ENCODE measurements around the gene FER1L5.
A peak's percentile ranks its signal among the peaks of the same experiment; 100 is the strongest.

The FER1L5 gene

GRCh38 chr2:96699621-96700020 lies 57.1 kb downstream of the FER1L5 start:
- DNase-seq: no peak

- no peak for DNase-seq
These were observed 57.5 kb downstream of the FER1L5 start for GRCh38 chr2:96700086-96700485.

- DNase-seq: no peak
These were observed 59.1 kb downstream of the FER1L5 start for GRCh38 chr2:96701636-96702035.

GRCh38 chr2:96702098-96702785 lies 59.7 kb downstream of the FER1L5 start:
- no peak for DNase-seq

- DNase-seq: no peak
These were observed 60.6 kb downstream of the FER1L5 start for GRCh38 chr2:96703021-96703751.

GRCh38 chr2:96710985-96711384 lies 68.4 kb downstream of the FER1L5 start:
- no peak for DNase-seq

- no peak for DNase-seq
These were observed 73.1 kb downstream of the FER1L5 start for GRCh38 chr2:96715658-96716057.

- DNase-seq: no peak
These were observed 73.8 kb downstream of the FER1L5 start for GRCh38 chr2:96716388-96716787.

GRCh38 chr2:96726131-96726530 lies 83.6 kb downstream of the FER1L5 start:
- no peak for DNase-seq

GRCh38 chr2:96727431-96727830 lies 84.9 kb downstream of the FER1L5 start:
- DNase-seq: no peak

GRCh38 chr2:96729748-96730147 lies 87.2 kb downstream of the FER1L5 start:
- DNase-seq: no peak

- DNase-seq: no peak
These were observed 87.6 kb downstream of the FER1L5 start for GRCh38 chr2:96730212-96730611.

GRCh38 chr2:96733931-96734330 lies 91.4 kb downstream of the FER1L5 start:
- no peak for DNase-seq

- DNase-seq: no peak
These were observed 92.5 kb downstream of the FER1L5 start for GRCh38 chr2:96734880-96735583.

GRCh38 chr2:96737251-96737650 lies 94.7 kb downstream of the FER1L5 start:
- no peak for DNase-seq

- DNase-seq: no peak
These were observed 95.3 kb downstream of the FER1L5 start for GRCh38 chr2:96737831-96738230.

GRCh38 chr2:96739076-96739632 lies 96.6 kb downstream of the FER1L5 start:
- no peak for DNase-seq

- peak; percentile 95 for DNase-seq
These were observed 97.3 kb downstream of the FER1L5 start, which contains the start of gene LMAN2L for GRCh38 chr2:96739633-96740428. TSS of gene LMAN2L (minus strand) at chr2:96740064. CDS start at chr2:96740040, 24 bp downstream.

GRCh38 chr2:96747061-96747617 lies 104.6 kb downstream of the FER1L5 start:
- DNase-seq: no peak

- no peak for DNase-seq
These were observed 109.2 kb downstream of the FER1L5 start for GRCh38 chr2:96751800-96752199.

GRCh38 chr2:96753661-96754282 lies 111.2 kb downstream of the FER1L5 start:
- DNase-seq: no peak

GRCh38 chr2:96754317-96754716 lies 111.8 kb downstream of the FER1L5 start:
- DNase-seq: no peak

All from activated T-cell treated with anti-CD3 and anti-CD28 coated beads, Interleukin-2, amount 50 U/mL, for 48 hours (primary cell).